UCSD-AML1 (cell line): ENCODE results near the gene CDX1.
"Not testable (repeated sequence)": the region's sequence is repeated elsewhere in the genome, so short reads cannot be mapped to it uniquely, and the experiment has no call there.

Experiments
- DNase-seq: peaks from one replicate; lab custom pipeline; 2025; ENCODE audit not compliant: unreplicated experiment; lab: John Stamatoyannopoulos, UW

Gene CDX1

GRCh38 chr5:150224483-150225027 lies 58.0 kb downstream of the CDX1 start:
- DNase-seq = no peak

DNA sequence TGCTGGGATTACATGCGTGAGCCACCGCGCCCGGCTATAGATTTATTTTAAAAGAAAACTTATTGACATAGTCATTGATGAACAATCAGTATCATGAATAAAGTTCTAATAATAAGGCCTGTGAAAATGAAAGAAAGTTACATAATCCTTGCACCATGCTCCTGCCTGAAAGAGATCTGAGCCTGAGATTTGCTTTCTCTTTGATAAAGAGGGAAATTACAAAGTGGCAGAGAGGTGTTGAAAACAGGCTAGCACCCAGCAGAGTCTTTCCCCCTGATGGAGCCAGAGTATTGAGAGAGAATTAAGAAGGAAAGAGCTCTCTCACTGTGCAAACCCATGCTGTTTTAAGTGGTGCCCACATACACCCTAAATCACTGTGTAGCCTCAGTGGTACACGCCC lies 60.5 kb downstream of the CDX1 start:
- no peak for DNase-seq

- no peak for DNase-seq
These were observed 61.2 kb downstream of the CDX1 start for GRCh38 chr5:150227606-150228273.

DNA sequence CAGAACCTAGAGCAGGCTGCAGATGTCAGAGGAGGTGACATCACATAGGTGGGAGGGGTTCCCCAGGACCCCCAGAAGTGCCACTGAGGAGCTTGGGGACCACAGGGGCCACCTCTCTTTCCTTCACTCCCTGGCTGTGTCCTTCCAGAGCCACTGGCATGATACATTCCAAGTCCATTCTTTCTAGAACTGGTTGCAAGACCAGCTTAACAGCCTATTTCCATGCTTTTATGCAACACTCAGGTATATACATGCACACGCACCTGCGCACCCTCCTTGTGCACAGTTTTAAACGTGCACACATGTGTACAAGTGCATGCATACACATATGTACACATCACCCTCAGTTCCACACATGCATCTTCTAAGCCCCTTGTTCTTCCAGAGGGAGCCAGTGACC lies 63.0 kb downstream of the CDX1 start:
- no peak for DNase-seq

- DNase-seq = no peak
These were observed 64.3 kb downstream of the CDX1 start for GRCh38 chr5:150230842-150231241.

DNA sequence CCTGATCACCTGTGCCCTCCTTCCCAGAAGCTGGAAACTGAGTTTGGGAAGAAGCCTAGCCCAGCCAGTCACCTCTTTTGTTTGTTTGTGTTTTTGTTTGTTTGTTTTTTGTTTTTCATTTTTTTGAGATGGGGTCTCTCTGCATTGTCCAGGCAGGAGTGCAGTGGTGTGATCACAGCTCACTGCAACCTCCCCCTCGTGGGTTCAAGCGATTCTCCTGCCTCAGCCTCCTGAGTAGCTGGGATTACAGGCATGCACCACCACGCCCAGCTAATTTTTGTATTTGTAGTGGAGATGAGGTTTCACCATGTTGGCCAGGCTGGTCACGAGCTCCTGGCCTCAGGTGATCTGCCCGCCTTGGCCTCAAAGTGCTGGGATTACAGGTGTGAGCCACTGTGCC lies 67.1 kb downstream of the CDX1 start:
- DNase-seq = not testable (repeated sequence)
